NCI-H526 (cell line): ENCODE results near the gene POLR1B.
"Not testable (repeated sequence)": the region's sequence is repeated elsewhere in the genome, so short reads cannot be mapped to it uniquely, and the experiment has no call there.

Experiments
- DNase-seq, 2 experiments: peaks; one replicate each; lab custom pipeline; 2025; lab: John Stamatoyannopoulos, UW

POLR1B gene

GRCh38 chr2:112601754-112602153 lies 59.5 kb downstream of the POLR1B start:
- no peak for DNase-seq

- no peak for DNase-seq
These were observed 60.7 kb downstream of the POLR1B start for GRCh38 chr2:112602917-112603316.

DNA sequence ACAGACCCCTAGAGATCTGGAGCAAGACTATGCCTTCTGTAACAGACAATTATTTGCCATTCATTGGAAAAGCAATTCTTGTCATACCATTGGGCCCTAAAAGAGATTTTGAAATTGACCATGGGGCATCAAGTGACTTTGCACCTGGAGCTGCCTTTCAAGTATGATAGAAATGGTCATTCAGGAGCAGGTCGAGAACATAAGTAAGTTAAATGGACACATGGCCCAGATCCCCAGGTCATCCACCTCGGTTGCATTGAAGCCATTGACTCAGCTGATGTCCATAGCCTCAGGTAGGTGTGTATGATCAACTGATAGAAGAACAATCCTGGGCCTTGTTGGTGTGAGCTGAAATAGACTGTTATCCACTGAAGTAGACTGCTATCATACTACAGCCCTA lies 61.5 kb downstream of the POLR1B start:
- DNase-seq: no peak

DNA sequence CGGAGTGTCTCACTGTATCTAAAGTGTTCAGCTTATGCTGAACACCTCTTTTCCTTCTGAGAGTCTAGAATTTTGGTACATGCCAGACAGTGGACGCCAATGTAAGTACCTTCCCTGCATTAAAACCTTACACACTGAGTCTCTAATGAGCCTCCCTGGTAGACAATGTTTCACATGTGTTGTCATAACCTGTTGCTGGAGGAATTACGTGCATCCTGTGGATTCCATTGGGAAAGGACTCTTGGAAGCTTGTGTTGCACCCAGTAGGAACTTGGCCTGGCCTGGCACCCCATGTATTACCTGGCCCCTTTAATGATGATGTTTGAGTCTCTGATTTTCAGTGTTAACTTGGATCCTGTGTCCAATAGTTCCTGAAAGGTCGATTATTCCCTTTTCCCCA lies 62.7 kb downstream of the POLR1B start:
- DNase-seq: no peak

GRCh38 chr2:112605926-112606325 lies 63.7 kb downstream of the POLR1B start:
- DNase-seq: no peak

GRCh38 chr2:112606547-112606946 lies 64.3 kb downstream of the POLR1B start:
- DNase-seq: no peak

DNA sequence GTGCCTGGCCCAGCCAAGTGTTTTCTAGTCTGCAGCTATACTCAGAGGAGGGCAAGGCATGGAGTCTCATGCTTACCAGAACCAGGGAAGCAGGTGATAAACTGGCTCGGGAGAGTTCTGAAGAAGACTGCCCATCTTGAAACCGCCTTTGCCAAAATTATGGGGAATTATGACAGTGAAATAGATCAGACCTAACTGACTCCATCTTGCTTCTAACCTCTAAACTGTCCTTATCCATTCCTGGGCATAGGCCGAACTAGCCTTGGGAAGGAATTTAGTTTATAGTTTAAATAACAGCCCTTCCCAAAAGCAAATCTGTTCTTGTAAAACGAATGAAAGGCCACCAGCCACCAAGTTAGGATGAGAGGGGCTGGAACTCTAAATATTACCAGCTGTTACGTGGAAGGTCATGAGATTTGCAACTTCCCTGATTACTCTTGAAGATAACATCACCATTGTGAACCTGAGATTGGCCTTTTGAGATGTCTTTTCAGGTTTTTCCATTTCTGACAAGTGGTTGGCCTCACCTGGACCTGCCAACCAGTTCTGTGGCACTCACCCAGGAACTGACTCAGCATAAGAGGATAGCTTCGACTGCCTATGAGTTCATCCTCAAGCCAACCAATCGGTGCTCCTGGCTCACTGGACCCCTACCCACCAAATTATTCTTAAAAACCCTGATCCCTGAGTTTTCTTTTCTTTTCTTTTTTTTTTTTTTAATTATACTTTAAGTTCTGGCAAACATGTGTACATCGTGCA lies 65.6 kb downstream of the POLR1B start:
- no peak for DNase-seq

GRCh38 chr2:112609320-112609719 lies 67.1 kb downstream of the POLR1B start:
- DNase-seq: not testable (repeated sequence)

GRCh38 chr2:112612283-112612682 lies 70.0 kb downstream of the POLR1B start:
- DNase-seq: not testable (repeated sequence)

- DNase-seq: peak; percentile 28 to 78
These were observed 72.1 kb downstream of the POLR1B start for GRCh38 chr2:112614201-112614840.

GRCh38 chr2:112615051-112615450 lies 72.8 kb downstream of the POLR1B start:
- no peak for DNase-seq

GRCh38 chr2:112615798-112616197 lies 73.5 kb downstream of the POLR1B start:
- DNase-seq: not testable (repeated sequence)

GRCh38 chr2:112618383-112618782 lies 76.1 kb downstream of the POLR1B start:
- DNase-seq: no peak

- DNase-seq: no peak
These were observed 79.7 kb downstream of the POLR1B start for GRCh38 chr2:112621790-112622527.

- DNase-seq: no peak
These were observed 80.2 kb downstream of the POLR1B start for GRCh38 chr2:112622528-112622849.

- no peak for DNase-seq
These were observed 81.9 kb downstream of the POLR1B start for GRCh38 chr2:112623913-112624777.

- DNase-seq: no peak
These were observed 83.3 kb downstream of the POLR1B start for GRCh38 chr2:112625474-112626114.

GRCh38 chr2:112626604-112627059 lies 84.4 kb downstream of the POLR1B start:
- peak in 1 of 2 experiments; percentile 48 for DNase-seq
